H9 (cell line): ENCODE data around the gene CLDN20. TPM values are rescaled to one million over a fixed set of nuclear protein-coding genes. Genes with fewer than 3 reads are reported as not detected.

Source experiments
- DNase-seq: peaks from one replicate; pipeline ENCODE4 v3.0.0-alpha.2; 2017
- H2AFZ ChIP-seq: one replicate; pipeline ENCODE4 v1.6.1; 2013; ENCODE audit warnings: mild to moderate bottlenecking, low read length, control low read depth, moderate library complexity
- H2AK5ac ChIP-seq: 2 replicates; pipeline ENCODE4 v1.6.1; 2013; ENCODE audit warnings: low read length, control low read depth, mixed read lengths; ENCODE audit not compliant: insufficient read length
- H2BK120ac ChIP-seq: one replicate; pipeline ENCODE4 v1.6.1; 2013; ENCODE audit warnings: low read depth, mild to moderate bottlenecking, low read length, control low read depth, inconsistent platforms; ENCODE audit not compliant: poor library complexity, severe bottlenecking
- H2BK12ac ChIP-seq: 2 replicates; pipeline ENCODE4 v1.6.1; 2013; ENCODE audit warnings: low read length, control low read depth, mixed read lengths, low read depth; ENCODE audit not compliant: insufficient read length
- H2BK15ac ChIP-seq: 2 replicates; pipeline ENCODE4 v1.6.1; 2013; ENCODE audit warnings: low read depth, low read length, control low read depth
- H2BK20ac ChIP-seq: one replicate; pipeline ENCODE4 v1.6.1; 2013; ENCODE audit warnings: low read depth, mild to moderate bottlenecking, low read length, control low read depth, inconsistent platforms; ENCODE audit not compliant: poor library complexity, severe bottlenecking
- H2BK5ac ChIP-seq: 2 replicates; pipeline ENCODE4 v1.6.1; 2013; ENCODE audit warnings: low read length, control low read depth, mixed read lengths; ENCODE audit not compliant: insufficient read length
- H3K14ac ChIP-seq: 2 replicates; pipeline ENCODE4 v1.6.1; 2013; ENCODE audit warnings: low read length, control low read depth; ENCODE audit not compliant: insufficient read depth
- H3K18ac ChIP-seq: 2 replicates; pipeline ENCODE4 v1.6.1; 2013; ENCODE audit warnings: low read depth, mild to moderate bottlenecking, mixed read lengths, low read length, control low read depth; ENCODE audit not compliant: insufficient read length
- H3K23ac ChIP-seq: 2 replicates; pipeline ENCODE4 v1.6.1; 2013; ENCODE audit warnings: low read length, control low read depth, mixed read lengths, low read depth; ENCODE audit not compliant: insufficient read length
- H3K23me2 ChIP-seq: 2 replicates; pipeline ENCODE4 v1.6.1; 2013; ENCODE audit warnings: low read depth, mild to moderate bottlenecking, mixed read lengths, low read length, control low read depth; ENCODE audit not compliant: insufficient read length, poor library complexity, severe bottlenecking
- H3K27ac ChIP-seq: 2 replicates; pipeline ENCODE4 v1.5.1; 2013; ENCODE audit warnings: low read length, control low read depth, mixed read lengths, low read depth; ENCODE audit not compliant: insufficient read length
- H3K27me3 ChIP-seq: 2 replicates; pipeline ENCODE4 v1.6.1; 2013; ENCODE audit warnings: low read length, control low read depth, inconsistent platforms; ENCODE audit not compliant: insufficient read depth
- H3K4ac ChIP-seq: 2 replicates; pipeline ENCODE4 v1.6.1; 2013; ENCODE audit warnings: low read depth, mild to moderate bottlenecking, control low read depth, inconsistent platforms, low read length, moderate library complexity
- H3K4me1 ChIP-seq: 2 replicates; pipeline ENCODE4 v1.6.1; 2013; ENCODE audit warnings: low read length, control low read depth, inconsistent platforms; ENCODE audit not compliant: insufficient read depth
- H3K4me2 ChIP-seq: 2 replicates; pipeline ENCODE4 v1.6.1; 2013; ENCODE audit warnings: low read length, control low read depth, mixed read lengths; ENCODE audit not compliant: insufficient read length, insufficient read depth
- H3K56ac ChIP-seq: 2 replicates; pipeline ENCODE4 v1.6.1; 2013; ENCODE audit warnings: low read depth, mild to moderate bottlenecking, mixed read lengths, low read length, control low read depth; ENCODE audit not compliant: insufficient read length
- H3K79me1 ChIP-seq: 2 replicates; pipeline ENCODE4 v1.6.1; 2013; ENCODE audit warnings: low read depth, mild to moderate bottlenecking, moderate library complexity, low read length, control low read depth, inconsistent platforms; ENCODE audit not compliant: insufficient read depth, poor library complexity, severe bottlenecking
- H3K79me2 ChIP-seq: 2 replicates; pipeline ENCODE4 v1.6.1; 2013; ENCODE audit warnings: low read length, control low read depth, inconsistent platforms; ENCODE audit not compliant: insufficient read depth
- H3K9ac ChIP-seq: 2 replicates; pipeline ENCODE4 v1.6.1; 2013; ENCODE audit warnings: low read length, control low read depth, mixed read lengths; ENCODE audit not compliant: insufficient read length; ENCODE audit errors: extremely low read depth
- H3K9me3 ChIP-seq: one replicate; pipeline ENCODE4 v1.6.1; 2013; ENCODE audit warnings: low read depth, low read length, inconsistent platforms; ENCODE audit not compliant: control insufficient read depth
- H3T11ph ChIP-seq: one replicate; pipeline ENCODE4 v1.6.1; 2013; ENCODE audit warnings: mild to moderate bottlenecking, low read length, control low read depth, inconsistent platforms
- H4K20me1 ChIP-seq: one replicate; pipeline ENCODE4 v1.6.1; 2013; ENCODE audit not compliant: control insufficient read depth, insufficient read length, insufficient read depth
- H4K5ac ChIP-seq: 2 replicates; pipeline ENCODE4 v1.6.1; 2013; ENCODE audit warnings: low read depth, mild to moderate bottlenecking, mixed read lengths, low read length, control low read depth; ENCODE audit not compliant: insufficient read length
- H4K8ac ChIP-seq: replicated peaks from 2 replicates; pipeline ENCODE4 v1.6.1; 2013; ENCODE audit warnings: low read length, control low read depth, mixed read lengths, low read depth; ENCODE audit not compliant: insufficient read length
- H4K91ac ChIP-seq: 2 replicates; pipeline ENCODE4 v1.6.1; 2013; ENCODE audit warnings: low read depth, mild to moderate bottlenecking, moderate library complexity, mixed read lengths, low read length, control low read depth; ENCODE audit not compliant: insufficient read length
- H3K27ac Mint-ChIP-seq, 3 experiments: 2 replicates in 2 of 3; 3 replicates in 1 of 3; pipeline ENCODE4 v1.8.0; 2020 to 2021; ENCODE audit warnings: mixed read lengths in 3 of 3, mild to moderate bottlenecking in 1 of 3, moderate library complexity in 1 of 3
- H3K27me3 Mint-ChIP-seq: 2 replicates; pipeline ENCODE4 v1.8.0; 2021; ENCODE audit warnings: low read depth, mild to moderate bottlenecking, moderate library complexity, mixed read lengths
- H3K36me3 Mint-ChIP-seq, 3 experiments: 2 replicates in 2 of 3; 3 replicates in 1 of 3; pipeline ENCODE4 v1.8.0; 2020 to 2021; ENCODE audit warnings: low read depth in 3 of 3, mixed read lengths in 3 of 3; ENCODE audit not compliant: insufficient read depth in 1 of 3
- H3K4me1 Mint-ChIP-seq, 2 experiments: 2 replicates each; pipeline ENCODE4 v1.8.0; 2020; ENCODE audit warnings: mixed read lengths in 2 of 2
- H3K4me3 Mint-ChIP-seq, 2 experiments: 2 replicates in 1 of 2; 3 replicates in 1 of 2; pipeline ENCODE4 v1.8.0; 2020 to 2021; ENCODE audit warnings: mild to moderate bottlenecking in 2 of 2, mixed read lengths in 2 of 2, moderate library complexity in 1 of 2
- H3K9me3 Mint-ChIP-seq, 2 experiments: 2 replicates in 1 of 2; 3 replicates in 1 of 2; pipeline ENCODE4 v1.8.0; 2020; ENCODE audit warnings: mild to moderate bottlenecking in 2 of 2, mixed read lengths in 2 of 2, moderate library complexity in 1 of 2
- WGBS: extraction: QIAGEN DNeasy Blood & Tissue Kit; methylation state at CpG from one replicate; pipeline ENCODE4 v1.1.7; 2013; ENCODE audit warnings: missing lambda C conversion rate, low lambda C conversion rate, mixed read lengths; ENCODE audit not compliant: insufficient read length; ENCODE audit errors: extremely low coverage; 5-methylcytosine and 5-hydroxymethylcytosine counted together
- total RNA-seq: library from RNA; stranded (reverse); gene quantifications from 2 replicates; pipeline ENCODE4 v1.2.1, GENCODE V29; 2021
- TF ChIP-seq, protein P1 (sequence below): fragments of 200-600 bp; sonication (generic); conservative IDR thresholded peaks from 3 replicates; pipeline ENCODE4 v1.8.0; 2021; ENCODE audit warnings: antibody characterized with exemption, mild to moderate bottlenecking

Gene CLDN20
- total RNA-seq, 1 experiment from 2014 or later = not detected

- no peaks in the 10 kb centered on the region for H3K27me3 ChIP-seq
- peaks cover 9% of the 10 kb centered on the region for H3K4me1 ChIP-seq
- no peak overlapping the region for H3K14ac ChIP-seq
- H4K20me1 ChIP-seq = no peaks in the 10 kb centered on the region
- no peak overlapping the region for H3K27ac ChIP-seq
- no peak overlapping the region for H3K4ac ChIP-seq
- no peaks in the 10 kb centered on the region for H3K79me2 ChIP-seq
- H2BK5ac ChIP-seq = no peak overlapping the region
- H3K4me1 Mint-ChIP-seq = peaks cover 10 to 19% of the 10 kb centered on the region in 2 experiments
- no peak overlapping the region for H3K56ac ChIP-seq
- no peak overlapping the region for H4K5ac ChIP-seq
- H3K27me3 Mint-ChIP-seq = no peaks in the 10 kb centered on the region
- H4K91ac ChIP-seq = no peak overlapping the region
- H2AFZ ChIP-seq = no peak overlapping the region
- H2BK120ac ChIP-seq = no peak overlapping the region
- no peak overlapping the region for H2BK20ac ChIP-seq
- no peak overlapping the region for H2AK5ac ChIP-seq
- H3K79me1 ChIP-seq = no peaks in the 10 kb centered on the region
- H4K8ac ChIP-seq = no peak overlapping the region
- no peaks in the 10 kb centered on the region for H3K9me3 ChIP-seq
- no peak overlapping the region for H3K23ac ChIP-seq
- H3K4me3 Mint-ChIP-seq = no peak overlapping the region
- H3K4me2 ChIP-seq = no peak overlapping the region
- no peak overlapping the region for H3K9ac ChIP-seq
- DNase-seq = no peak
- TF ChIP-seq, protein P1, sequence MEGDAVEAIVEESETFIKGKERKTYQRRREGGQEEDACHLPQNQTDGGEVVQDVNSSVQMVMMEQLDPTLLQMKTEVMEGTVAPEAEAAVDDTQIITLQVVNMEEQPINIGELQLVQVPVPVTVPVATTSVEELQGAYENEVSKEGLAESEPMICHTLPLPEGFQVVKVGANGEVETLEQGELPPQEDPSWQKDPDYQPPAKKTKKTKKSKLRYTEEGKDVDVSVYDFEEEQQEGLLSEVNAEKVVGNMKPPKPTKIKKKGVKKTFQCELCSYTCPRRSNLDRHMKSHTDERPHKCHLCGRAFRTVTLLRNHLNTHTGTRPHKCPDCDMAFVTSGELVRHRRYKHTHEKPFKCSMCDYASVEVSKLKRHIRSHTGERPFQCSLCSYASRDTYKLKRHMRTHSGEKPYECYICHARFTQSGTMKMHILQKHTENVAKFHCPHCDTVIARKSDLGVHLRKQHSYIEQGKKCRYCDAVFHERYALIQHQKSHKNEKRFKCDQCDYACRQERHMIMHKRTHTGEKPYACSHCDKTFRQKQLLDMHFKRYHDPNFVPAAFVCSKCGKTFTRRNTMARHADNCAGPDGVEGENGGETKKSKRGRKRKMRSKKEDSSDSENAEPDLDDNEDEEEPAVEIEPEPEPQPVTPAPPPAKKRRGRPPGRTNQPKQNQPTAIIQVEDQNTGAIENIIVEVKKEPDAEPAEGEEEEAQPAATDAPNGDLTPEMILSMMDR = no peak
- H3K27ac Mint-ChIP-seq = no peak overlapping the region
- H2BK12ac ChIP-seq = no peak overlapping the region
- no peak overlapping the region for H2BK15ac ChIP-seq
- no peak overlapping the region for H3K18ac ChIP-seq
- H3K23me2 ChIP-seq = no peaks in the 10 kb centered on the region
- H3K9me3 Mint-ChIP-seq = no peaks in the 10 kb centered on the region
- no peak overlapping the region for H3T11ph ChIP-seq
- WGBS = no CpG with 5 or more reads among the region's 4 CpGs
- H3K36me3 Mint-ChIP-seq = peaks cover 3 to 13% (median 8%) of the 10 kb centered on the region in 3 experiments; a peak in 4 of 7 replicates
These were observed 41.3 kb upstream of the CLDN20 start for GRCh38 chr6:155222506-155222905.
